IPS DF 6.9 (cell line): ENCODE results near the gene CCDC9.
A peak's percentile ranks its signal among the peaks of the same experiment; 100 is the strongest.

Source experiments
- DNase-seq: peaks from one replicate; pipeline ENCODE4 v3.0.0-alpha.2; 2013; ENCODE audit warnings: low read depth, low spot score
- H3K27ac ChIP-seq: one replicate; pipeline ENCODE4 v1.5.1; 2013; ENCODE audit warnings: low read length, control low read depth
- H3K27me3 ChIP-seq: 2 replicates; pipeline ENCODE4 v1.6.1; 2013; ENCODE audit warnings: mild to moderate bottlenecking, low read length; ENCODE audit not compliant: control insufficient read depth, insufficient read depth
- H3K36me3 ChIP-seq: 2 replicates; pipeline ENCODE4 v1.6.1; 2013; ENCODE audit warnings: low read length; ENCODE audit not compliant: control insufficient read depth, insufficient read depth
- H3K4me1 ChIP-seq: 2 replicates; pipeline ENCODE4 v1.6.1; 2013; ENCODE audit warnings: low read length; ENCODE audit not compliant: control insufficient read depth, insufficient read depth
- H3K4me3 ChIP-seq: 2 replicates; pipeline ENCODE4 v1.5.1; 2013; ENCODE audit warnings: mild to moderate bottlenecking, low read length
- H3K9me3 ChIP-seq: 2 replicates; pipeline ENCODE4 v1.6.1; 2013; ENCODE audit warnings: low read length, inconsistent platforms; ENCODE audit not compliant: control insufficient read depth, insufficient read depth
- WGBS: extraction: QIAGEN DNeasy Blood & Tissue Kit; methylation state at CpG from one replicate; pipeline ENCODE4 v1.1.7; 2013; ENCODE audit warnings: mixed read lengths, missing lambda C conversion rate; ENCODE audit not compliant: insufficient read length, insufficient coverage; 5-methylcytosine and 5-hydroxymethylcytosine counted together

CCDC9 gene

DNA sequence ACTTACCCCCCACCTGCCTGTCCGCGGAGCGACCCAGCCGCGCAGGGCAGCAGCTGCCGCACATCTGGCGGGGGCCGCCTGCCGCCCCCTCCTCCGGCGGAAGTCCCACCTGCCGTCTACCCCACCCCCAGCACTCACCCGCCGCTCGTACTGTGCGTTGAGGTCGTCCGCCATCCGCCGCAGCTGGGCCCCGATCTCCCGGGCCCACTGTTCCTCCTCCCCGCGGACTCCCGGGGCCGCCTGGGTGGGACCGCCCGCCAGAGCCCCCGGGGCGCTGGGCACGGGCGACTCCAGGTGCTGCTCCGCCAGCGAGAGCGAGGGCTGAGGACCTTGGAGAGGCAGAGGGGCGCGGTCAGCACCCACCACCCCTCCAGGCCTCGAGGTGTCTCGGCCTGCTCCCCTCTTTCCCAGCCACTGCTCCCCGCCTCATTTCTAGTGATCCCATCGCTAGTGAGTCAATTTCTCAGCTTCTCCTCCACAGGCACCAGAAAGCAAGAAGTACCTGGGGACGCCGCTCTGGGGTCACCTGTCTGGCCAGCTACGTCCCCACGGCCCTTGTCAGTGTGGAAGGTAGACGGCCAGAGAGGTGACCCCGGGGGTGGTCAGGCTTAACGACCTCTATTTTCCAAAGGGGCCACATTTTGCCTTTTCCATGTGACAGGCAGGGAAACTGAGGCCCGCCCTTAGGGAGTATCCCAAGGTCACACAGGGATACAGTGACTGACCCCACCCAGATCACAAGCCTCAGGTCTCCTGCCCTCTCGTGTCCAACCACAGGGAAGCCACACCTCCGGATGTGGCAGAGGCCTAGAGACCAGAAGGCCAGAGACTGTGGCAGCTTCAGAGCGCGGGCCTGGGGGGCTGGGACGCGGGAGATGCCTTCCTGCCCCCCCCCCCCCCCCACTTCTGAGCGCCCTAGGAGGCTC, 29.6 kb upstream of the CCDC9 start:
- no CpG with 5 or more reads among the region's 56 CpGs for WGBS
- Histone ChIP-seq H3K27ac (peak overlapping the region; percentile 61), H3K9me3 (no peaks in the 10 kb centered on the region), H3K4me1 (peaks cover 17% of the 10 kb centered on the region), H3K36me3 (peaks cover 4% of the 10 kb centered on the region), H3K4me3 (peak overlapping the region; percentile 74; the same call in 1 of the 2 replicates), H3K27me3 (no peaks in the 10 kb centered on the region)
- DNase-seq: no peak

DNA sequence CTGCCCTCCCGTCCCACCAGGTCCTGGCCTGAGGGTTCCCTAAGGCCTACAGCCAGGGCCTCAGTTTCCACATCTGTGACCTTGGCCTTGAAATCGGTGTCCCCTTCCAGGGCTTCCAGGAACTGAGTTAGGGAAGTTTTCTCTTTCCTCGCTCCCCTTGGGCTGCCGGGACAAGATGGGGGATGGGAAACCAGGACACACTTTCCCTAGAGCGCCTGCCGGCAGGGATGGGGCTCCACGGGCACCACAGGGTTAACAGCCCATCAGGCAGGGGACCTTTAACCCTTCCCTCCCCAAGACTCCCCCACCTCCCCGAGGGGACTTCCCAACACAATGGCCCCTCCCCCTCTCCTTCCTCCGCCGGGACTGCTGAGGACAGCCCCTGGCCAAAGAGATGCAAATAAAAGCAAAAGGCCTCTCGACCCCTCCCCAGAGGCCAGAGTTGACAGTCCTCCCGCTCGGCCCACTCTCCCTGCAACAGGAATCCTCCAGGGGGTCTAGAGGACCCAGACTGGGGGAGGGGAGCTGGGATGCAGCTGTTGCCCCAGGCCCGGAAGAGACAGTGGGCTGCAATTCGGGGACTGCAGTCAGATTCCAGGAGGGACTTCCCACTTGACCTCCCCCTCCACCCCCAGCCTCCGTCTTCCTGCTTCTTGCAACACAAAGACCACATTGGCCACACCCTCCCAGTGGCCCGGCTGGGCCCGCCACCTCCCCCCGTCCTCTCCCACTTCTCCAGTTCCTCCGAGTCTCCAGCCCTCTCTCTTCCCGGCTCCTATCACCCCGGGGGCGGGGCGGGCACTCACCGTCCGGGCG, 28.8 kb upstream of the CCDC9 start:
- Histone ChIP-seq H3K4me1 (peaks cover 16% of the 10 kb centered on the region), H3K9me3 (no peaks in the 10 kb centered on the region), H3K27me3 (no peaks in the 10 kb centered on the region), H3K27ac (peak overlapping the region; percentile 61), H3K36me3 (no peaks in the 10 kb centered on the region), H3K4me3 (peak overlapping the region; percentile 74; the same call in 1 of the 2 replicates)
- WGBS: no CpG with 5 or more reads among the region's 27 CpGs
- peak; percentile 97 for DNase-seq

DNA sequence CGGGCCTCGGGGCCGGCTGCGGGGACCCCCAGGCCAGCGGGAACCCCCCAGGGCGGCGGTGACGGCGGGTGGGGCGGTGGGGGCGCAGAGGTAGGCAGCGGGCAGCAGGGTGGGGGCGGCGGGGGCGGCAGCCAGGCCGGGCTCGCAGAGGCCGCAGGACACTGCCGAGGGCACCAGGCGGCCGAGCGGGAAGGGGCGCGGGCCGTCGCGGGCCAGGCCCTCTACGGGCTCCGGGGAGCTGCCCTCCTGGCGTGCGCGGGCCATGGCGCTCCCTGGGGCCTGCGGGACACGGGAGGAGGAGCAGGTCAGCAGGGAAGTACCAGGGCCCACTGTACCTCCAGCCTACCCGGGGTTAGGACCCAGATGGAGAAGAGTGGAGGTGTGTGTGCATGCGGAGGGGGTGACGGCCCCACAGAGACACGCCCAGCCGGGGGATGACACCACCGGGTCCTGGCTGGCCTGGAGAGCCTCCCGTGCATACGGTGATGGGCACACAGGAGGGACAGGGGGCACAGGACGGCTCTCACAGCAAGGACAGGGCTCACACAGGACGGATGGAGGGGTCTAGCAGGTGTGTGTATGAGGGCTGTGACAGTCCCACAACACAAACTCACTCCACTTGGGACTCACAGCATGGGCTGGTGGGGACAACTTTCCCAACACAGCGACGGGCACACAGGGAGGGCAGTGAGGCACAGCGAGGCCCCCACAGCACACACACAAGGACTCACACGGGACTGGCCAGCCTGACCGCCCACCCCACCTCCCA, 28.0 kb upstream of the CCDC9 start:
- WGBS: no CpG with 5 or more reads among the region's 50 CpGs
- no peaks in the 10 kb centered on the region for H3K27me3 ChIP-seq
- peak overlapping the region; percentile 74; the same call in 1 of the 2 replicates for H3K4me3 ChIP-seq
- no peak overlapping the region for H3K27ac ChIP-seq
- no peak for DNase-seq
- H3K4me1 ChIP-seq: peaks cover 16% of the 10 kb centered on the region
- no peaks in the 10 kb centered on the region for H3K9me3 ChIP-seq
- H3K36me3 ChIP-seq: no peaks in the 10 kb centered on the region

DNA sequence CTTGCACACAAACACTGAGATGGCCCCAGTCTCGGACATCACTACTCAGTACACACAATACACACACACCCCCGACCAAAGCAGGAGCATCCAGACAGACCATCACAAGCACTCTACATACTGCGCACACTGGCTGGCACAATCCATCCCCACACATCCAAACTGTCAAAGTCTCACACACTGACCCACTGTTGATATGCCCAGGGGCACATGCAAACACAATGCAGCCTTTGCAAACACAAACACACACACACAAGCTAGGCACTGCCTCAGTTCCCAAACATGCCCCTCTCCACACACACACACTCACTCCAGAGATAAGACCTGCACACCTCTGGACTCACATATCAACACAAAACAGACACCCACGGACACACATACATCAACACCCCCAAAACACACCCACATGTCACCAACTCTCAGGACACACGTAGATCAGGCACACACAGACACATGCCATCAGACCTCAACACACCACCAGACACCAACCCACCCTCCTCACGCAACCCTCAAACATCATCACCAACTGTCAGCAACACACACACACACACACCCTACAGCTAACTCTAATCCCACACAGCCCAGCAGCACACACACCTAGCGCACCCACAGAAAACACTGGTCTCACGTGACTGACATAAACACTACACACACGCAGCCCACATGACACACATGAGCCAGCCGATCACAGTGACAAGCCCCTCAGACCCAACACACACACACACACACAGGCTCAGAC, 27.2 kb upstream of the CCDC9 start:
- DNase-seq: no peak
- peak overlapping the region; percentile 97; the same call in 1 of the 2 replicates for H3K4me3 ChIP-seq
- H3K9me3 ChIP-seq: no peaks in the 10 kb centered on the region
- no peaks in the 10 kb centered on the region for H3K36me3 ChIP-seq
- WGBS: no CpG with 5 or more reads among the region's 10 CpGs
- no peaks in the 10 kb centered on the region for H3K27me3 ChIP-seq
- H3K4me1 ChIP-seq: peaks cover 16% of the 10 kb centered on the region
- H3K27ac ChIP-seq: no peak overlapping the region

DNA sequence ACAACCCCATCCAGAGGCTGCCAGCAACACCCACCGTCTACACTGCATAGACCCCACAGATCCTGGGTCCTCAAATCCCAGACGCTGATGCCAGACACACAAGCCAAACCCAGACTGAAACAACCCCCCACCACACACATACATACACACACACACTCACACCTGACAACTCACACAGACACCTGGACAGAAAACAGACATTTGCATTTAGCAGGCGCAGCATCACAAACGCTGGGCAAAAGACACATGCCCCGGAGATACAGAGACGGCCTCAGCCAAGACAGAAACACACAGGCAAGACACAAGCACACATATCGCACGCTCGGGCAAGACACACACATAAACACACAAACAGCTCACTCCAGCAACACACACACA, 26.7 kb upstream of the CCDC9 start:
- Histone ChIP-seq H3K9me3 (no peaks in the 10 kb centered on the region), H3K27me3 (no peaks in the 10 kb centered on the region), H3K36me3 (no peaks in the 10 kb centered on the region), H3K27ac (no peak overlapping the region), H3K4me1 (peaks cover 16% of the 10 kb centered on the region), H3K4me3 (peak overlapping the region; percentile 97; the same call in 1 of the 2 replicates)
- no peak for DNase-seq
- WGBS: no CpG with 5 or more reads among the region's 9 CpGs

DNA sequence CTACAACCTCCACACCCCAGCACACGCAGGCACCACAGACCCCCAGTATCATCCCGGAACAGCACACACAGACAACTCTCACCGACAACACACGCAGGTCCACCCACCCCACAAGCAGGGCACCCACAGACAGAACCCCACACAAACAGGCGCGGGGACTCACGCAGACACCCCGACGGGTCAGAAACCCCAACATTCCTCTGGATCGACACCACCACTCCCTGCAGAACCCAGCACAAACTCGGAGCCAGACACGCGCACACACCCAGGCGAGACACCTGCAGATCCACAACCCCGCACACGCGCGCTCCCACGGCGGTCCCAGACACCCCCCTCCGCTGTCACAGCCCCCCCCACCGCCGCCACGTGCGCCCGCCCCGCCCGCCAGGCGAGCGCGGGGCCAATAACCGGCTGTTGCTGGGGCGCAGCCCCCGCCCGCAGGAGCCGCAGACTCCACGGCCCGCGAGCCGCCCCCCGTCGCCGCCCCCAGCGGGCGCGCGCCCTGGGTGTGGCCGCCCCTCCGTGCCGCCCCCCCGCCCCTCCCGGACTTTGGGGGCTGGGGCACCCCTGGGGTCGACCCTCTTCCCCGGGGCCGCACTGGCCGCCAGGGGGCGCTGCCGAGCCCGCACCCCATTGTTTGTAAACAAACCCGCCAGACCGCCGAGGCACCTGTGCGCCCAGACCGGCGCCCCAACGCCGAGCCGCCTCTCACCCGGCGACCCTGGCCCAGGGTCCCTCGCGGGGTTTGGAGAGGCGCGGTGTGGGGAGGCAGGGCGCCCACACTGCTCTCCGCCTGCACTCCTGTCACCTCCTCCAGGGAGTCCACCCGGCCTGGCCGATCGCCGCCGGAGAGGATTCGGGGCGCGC, 26.0 kb upstream of the CCDC9 start:
- Histone ChIP-seq H3K4me3 (peak overlapping the region; percentile 97), H3K36me3 (no peaks in the 10 kb centered on the region), H3K27me3 (no peaks in the 10 kb centered on the region), H3K9me3 (no peaks in the 10 kb centered on the region), H3K27ac (no peak overlapping the region), H3K4me1 (peaks cover 16% of the 10 kb centered on the region)
- WGBS: no CpG with 5 or more reads among the region's 84 CpGs
- DNase-seq: no peak

DNA sequence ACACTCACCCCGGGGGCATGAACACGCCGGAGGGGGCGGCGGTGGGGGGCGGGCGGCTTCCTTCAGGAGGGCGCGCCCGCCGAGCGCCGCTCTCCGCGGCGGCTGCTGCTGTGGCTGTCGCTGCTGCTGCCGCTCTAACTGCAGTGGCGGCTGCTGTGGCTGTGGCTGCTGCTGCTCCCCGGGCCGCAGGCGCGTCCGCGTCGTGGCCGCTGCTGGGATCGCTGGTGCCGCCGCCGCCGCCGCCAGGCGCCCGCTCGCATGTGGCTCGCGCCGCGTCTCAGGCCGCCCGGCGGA, 25.5 kb upstream of the CCDC9 start, which contains the start of gene BBC3:
Gene BBC3, minus strand, starts transcription at position 279 of the 294 bp plus-strand sequence. CDS start 2,768 bp downstream, outside the sequence.
- DNase-seq: no peak
- Histone ChIP-seq H3K27me3 (no peaks in the 10 kb centered on the region), H3K4me1 (peaks cover 16% of the 10 kb centered on the region), H3K27ac (no peak within 1 kb of the TSS), H3K36me3 (no peaks in the 10 kb centered on the region), H3K9me3 (no peaks in the 10 kb centered on the region), H3K4me3 (peak within 1 kb of the TSS; percentile 97)
- no CpG with 5 or more reads among the region's 43 CpGs for WGBS

DNA sequence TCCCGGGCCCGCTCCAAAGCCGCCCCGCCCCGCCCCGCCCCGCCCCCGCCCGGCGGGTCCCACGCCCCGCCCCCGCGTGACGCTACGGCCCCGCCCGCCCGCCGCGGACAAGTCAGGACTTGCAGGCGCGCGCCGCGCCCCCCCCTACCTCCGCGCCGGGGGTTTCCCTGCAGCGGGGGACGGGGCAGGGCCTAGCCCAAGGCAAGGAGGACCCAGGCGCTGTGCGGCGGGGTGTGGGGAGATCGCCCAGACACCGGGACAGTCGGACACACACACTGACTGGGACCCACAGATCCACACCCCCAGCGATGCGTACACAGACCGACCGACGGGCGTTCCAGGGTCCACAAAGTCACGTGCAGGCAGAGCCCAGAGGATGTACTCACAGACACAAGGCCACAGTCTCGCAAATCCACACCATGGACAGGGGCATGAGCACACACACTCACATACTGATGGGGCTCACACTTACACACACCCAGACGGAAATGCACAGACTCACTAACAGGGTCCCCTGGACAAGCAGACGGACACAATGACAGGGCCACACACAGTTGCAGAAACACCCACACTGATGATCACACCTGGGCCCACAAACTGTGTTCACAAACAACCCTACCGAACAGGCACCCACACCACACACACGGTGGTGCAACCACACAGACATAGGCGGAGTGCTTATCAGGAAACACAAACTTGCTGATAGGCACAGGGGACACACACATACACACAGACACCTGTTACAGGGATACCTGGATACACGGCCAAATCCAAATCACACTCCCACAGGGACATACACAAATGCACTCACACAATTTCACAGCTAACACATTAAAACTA, 24.9 kb upstream of the CCDC9 start:
- H3K36me3 ChIP-seq: no peaks in the 10 kb centered on the region
- H3K4me3 ChIP-seq: peak overlapping the region; percentile 97; the same call in 1 of the 2 replicates
- H3K9me3 ChIP-seq: no peaks in the 10 kb centered on the region
- WGBS: no CpG with 5 or more reads among the region's 51 CpGs
- no peak for DNase-seq
- no peaks in the 10 kb centered on the region for H3K27me3 ChIP-seq
- no peak overlapping the region for H3K27ac ChIP-seq
- peaks cover 16% of the 10 kb centered on the region for H3K4me1 ChIP-seq
